ENCODE results near the gene HMGB2.

Gene HMGB2

DNA sequence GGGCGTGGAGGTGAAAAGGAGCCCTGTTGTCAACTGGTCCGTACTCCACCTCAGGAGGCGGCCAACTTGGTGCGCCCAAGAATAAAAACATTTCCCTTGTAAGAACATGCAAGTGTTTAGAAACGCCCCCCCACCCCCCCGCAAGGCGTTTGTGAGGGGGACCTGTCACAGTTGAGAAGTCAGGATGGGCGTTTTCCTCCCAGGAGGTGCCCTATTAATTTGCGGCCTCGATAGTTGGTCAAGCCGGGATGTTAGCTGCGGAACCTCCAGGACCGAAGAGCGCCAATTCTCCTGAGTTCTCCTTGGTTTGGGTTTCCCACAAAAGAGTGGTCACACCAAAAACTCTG is 35.9 kb upstream of the HMGB2 start:
- FAIRE-seq: no peak
- TF ChIP-seq TAF1 (IDR thresholded peaks at IDR 0.05; ENCODE audit: low read depth, low read length) (peak; percentile 1; the same call in 1 of the 2 replicates), POLR2AphosphoS5 (IDR thresholded peaks at IDR 0.05; ENCODE audit: low read depth, low read length) (no peak), PAX5 (IDR thresholded peaks at IDR 0.05; ENCODE audit: insufficient read depth, low read length, severe bottlenecking) (no peak), SPI1 (IDR thresholded peaks at IDR 0.05; ENCODE audit: low read depth, low read length) (no peak), POU2F2 (IDR thresholded peaks at IDR 0.05; ENCODE audit: low read depth, low read length) (no peak), POLR2A (IDR thresholded peaks at IDR 0.05; ENCODE audit: low read depth, low read length) (no peak)
- DNase-seq (ENCODE audit: insufficient read length, low spot score): peak; percentile 26

DNA sequence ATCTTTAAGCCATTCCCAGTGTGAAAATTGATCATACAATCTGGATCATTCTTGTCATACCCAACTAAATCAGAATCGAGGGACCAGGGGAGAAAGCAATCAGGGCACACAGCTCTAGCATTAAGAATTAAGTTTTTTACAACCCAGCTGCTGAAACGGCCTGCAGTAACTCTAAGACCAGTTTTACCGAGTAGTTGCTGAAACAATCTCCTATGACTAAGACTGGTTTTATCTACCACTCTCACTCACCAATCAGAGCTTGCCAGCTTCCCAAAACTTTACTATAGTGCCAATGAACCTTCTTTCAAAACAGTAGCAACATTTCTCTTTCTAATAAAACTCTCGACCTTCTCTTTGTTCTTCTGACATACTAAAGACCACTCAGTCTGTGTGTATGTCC is 33.8 kb upstream of the HMGB2 start:
- no peak for FAIRE-seq
- DNase-seq (ENCODE audit: insufficient read length, low spot score): no peak
- TF ChIP-seq TAF1 (IDR thresholded peaks at IDR 0.05; ENCODE audit: low read depth, low read length) (no peak), POU2F2 (IDR thresholded peaks at IDR 0.05; ENCODE audit: low read depth, low read length) (no peak), PAX5 (IDR thresholded peaks at IDR 0.05; ENCODE audit: insufficient read depth, low read length, severe bottlenecking) (no peak), POLR2AphosphoS5 (IDR thresholded peaks at IDR 0.05; ENCODE audit: low read depth, low read length) (no peak), SPI1 (IDR thresholded peaks at IDR 0.05; ENCODE audit: low read depth, low read length) (no peak), POLR2A (IDR thresholded peaks at IDR 0.05; ENCODE audit: low read depth, low read length) (no peak)

DNA sequence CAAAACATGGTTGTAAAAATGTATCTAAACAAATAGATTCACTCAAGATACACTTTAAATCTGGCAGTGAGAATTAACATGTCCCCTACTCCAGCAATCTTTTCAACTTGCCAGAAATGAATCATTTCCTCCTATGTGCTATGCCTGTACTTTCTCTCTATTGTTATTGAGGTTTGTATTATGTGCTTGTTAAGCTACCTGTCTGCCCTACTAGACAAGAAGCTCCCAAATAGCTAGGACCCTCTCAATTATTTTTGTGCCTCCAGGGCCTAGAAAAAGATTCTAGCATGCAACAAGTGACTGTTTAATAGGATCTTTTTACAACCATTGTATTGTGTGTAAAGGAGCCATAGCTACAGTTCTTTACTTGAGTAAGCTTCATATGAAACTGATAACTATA is 33.1 kb upstream of the HMGB2 start:
- TF ChIP-seq POLR2A (IDR thresholded peaks at IDR 0.05; ENCODE audit: low read depth, low read length) (no peak), SPI1 (IDR thresholded peaks at IDR 0.05; ENCODE audit: low read depth, low read length) (no peak), TAF1 (IDR thresholded peaks at IDR 0.05; ENCODE audit: low read depth, low read length) (no peak), PAX5 (IDR thresholded peaks at IDR 0.05; ENCODE audit: insufficient read depth, low read length, severe bottlenecking) (no peak), POU2F2 (IDR thresholded peaks at IDR 0.05; ENCODE audit: low read depth, low read length) (no peak), POLR2AphosphoS5 (IDR thresholded peaks at IDR 0.05; ENCODE audit: low read depth, low read length) (no peak)
- DNase-seq (ENCODE audit: insufficient read length, low spot score) (no peak), FAIRE-seq (peak; percentile 70)

DNA sequence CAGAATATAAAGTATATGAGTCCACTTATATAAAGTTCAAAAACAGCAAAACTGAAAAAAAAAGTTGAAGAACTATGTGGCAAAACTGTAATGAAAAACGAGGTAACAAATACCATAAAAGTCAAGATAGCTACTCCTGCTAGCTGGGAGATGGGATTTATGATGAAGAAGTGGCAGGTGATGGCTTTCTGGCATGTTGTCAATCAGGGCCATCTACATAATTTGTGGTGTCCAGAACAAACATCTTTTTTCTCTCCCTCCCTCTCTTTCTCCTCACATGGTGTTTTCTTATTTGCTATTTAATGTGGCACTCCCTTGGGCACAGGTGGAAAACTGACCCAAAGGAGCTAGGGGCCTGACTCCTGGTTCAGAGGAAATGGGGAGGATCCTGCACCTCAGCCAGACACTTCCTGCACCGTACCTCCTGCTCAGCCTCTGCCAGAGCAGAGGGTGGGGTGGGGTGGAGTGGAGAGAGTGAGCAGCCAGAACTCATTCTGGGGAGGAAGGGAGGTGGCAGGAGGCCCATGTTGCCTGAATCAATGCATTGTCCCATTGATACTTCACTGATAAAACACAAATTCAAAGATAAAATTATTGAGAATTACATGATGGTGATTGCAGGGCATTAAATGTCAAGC is 31.3 kb upstream of the HMGB2 start:
- no peak for FAIRE-seq
- TF ChIP-seq POU2F2 (IDR thresholded peaks at IDR 0.05; ENCODE audit: low read depth, low read length) (no peak), POLR2A (IDR thresholded peaks at IDR 0.05; ENCODE audit: low read depth, low read length) (no peak), SPI1 (IDR thresholded peaks at IDR 0.05; ENCODE audit: low read depth, low read length) (no peak), TAF1 (IDR thresholded peaks at IDR 0.05; ENCODE audit: low read depth, low read length) (no peak), POLR2AphosphoS5 (IDR thresholded peaks at IDR 0.05; ENCODE audit: low read depth, low read length) (no peak), PAX5 (IDR thresholded peaks at IDR 0.05; ENCODE audit: insufficient read depth, low read length, severe bottlenecking) (no peak)
- no peak for DNase-seq (ENCODE audit: insufficient read length, low spot score)

DNA sequence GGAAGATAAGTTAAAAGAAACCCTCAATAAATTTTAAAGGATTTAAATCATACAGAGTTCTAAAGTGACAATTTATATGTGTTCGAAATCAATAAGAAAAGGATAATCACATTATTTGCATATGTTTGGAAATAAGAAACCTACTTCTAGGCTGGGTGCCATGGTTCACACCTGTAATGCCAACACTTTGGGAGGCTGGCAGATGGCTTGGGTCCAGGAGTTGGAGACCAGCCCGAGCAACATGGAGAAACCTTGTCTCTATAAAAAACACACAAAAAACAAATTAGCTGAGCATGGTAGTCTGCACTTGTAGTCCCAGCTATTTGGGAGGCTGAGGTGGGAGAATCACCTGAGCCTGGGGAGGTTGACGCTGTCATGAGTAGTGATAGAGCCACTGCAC is 28.5 kb upstream of the HMGB2 start:
- no peak for DNase-seq (ENCODE audit: insufficient read length, low spot score)
- TF ChIP-seq SPI1 (IDR thresholded peaks at IDR 0.05; ENCODE audit: low read depth, low read length): no peak
- TF ChIP-seq PAX5 (IDR thresholded peaks at IDR 0.05; ENCODE audit: insufficient read depth, low read length, severe bottlenecking): no peak
- no peak for TF ChIP-seq POU2F2 (IDR thresholded peaks at IDR 0.05; ENCODE audit: low read depth, low read length)
- TF ChIP-seq POLR2AphosphoS5 (IDR thresholded peaks at IDR 0.05; ENCODE audit: low read depth, low read length): no peak
- no peak for TF ChIP-seq POLR2A (IDR thresholded peaks at IDR 0.05; ENCODE audit: low read depth, low read length)
- no peak for TF ChIP-seq TAF1 (IDR thresholded peaks at IDR 0.05; ENCODE audit: low read depth, low read length)
- FAIRE-seq: no peak

DNA sequence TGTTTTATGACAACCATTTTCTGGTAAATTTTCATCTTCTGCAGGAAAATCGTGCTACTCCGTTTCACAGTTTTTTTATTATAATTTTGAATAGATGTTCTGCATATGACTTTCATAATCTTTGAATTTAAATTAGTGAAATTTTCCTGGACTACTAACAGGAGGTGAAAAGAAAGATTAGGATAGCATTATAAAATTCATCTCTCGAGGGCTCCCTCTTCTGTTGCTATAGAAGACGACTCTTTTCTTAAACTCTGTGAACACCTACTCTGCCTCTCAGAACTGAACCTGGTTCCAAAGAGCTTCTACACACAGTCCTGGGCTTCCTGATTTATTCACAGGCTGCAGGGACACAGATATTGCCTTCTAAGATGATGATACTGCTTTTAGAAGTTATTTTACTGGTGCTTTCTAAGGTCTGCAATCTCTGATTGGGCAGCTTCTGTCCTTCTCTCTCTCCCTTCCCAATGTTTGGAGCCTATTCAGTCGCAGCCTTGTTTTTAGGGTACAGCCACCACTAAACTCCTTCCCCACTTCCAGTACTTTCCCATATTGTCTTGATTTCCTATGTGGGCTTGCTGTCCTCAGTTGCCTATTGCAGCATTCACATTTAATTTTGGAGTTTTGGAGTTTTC is 26.5 kb upstream of the HMGB2 start:
- DNase-seq (ENCODE audit: insufficient read length, low spot score): no peak
- no peak for FAIRE-seq

DNA sequence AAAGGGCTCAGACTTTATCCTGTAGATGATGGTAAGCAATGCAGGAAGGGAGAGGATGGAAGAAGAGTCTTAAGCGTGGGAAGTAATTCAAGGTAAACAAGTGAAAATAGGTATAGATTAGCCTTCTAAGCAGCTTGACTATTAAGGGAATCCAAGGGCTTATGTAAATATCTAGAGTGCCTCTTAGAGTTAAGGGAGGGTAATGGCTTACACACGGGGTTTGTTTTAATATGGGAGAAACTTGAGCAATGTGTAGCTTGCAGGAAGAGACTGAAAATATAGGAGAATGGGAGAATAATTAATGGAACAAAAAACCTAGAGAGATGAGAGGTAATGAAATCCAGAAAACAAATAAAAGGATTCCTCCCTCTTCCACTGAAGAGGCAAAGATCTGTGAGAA is 23.8 kb upstream of the HMGB2 start:
- TF ChIP-seq POU2F2 (IDR thresholded peaks at IDR 0.05; ENCODE audit: low read depth, low read length) (no peak), POLR2A (IDR thresholded peaks at IDR 0.05; ENCODE audit: low read depth, low read length) (no peak), SPI1 (IDR thresholded peaks at IDR 0.05; ENCODE audit: low read depth, low read length) (no peak), POLR2AphosphoS5 (IDR thresholded peaks at IDR 0.05; ENCODE audit: low read depth, low read length) (no peak), TAF1 (IDR thresholded peaks at IDR 0.05; ENCODE audit: low read depth, low read length) (no peak), PAX5 (IDR thresholded peaks at IDR 0.05; ENCODE audit: insufficient read depth, low read length, severe bottlenecking) (no peak)
- DNase-seq (ENCODE audit: insufficient read length, low spot score): no peak
- FAIRE-seq: no peak

More for the DNA sequence above, 26.5 kb upstream of the HMGB2 start:
- TF ChIP-seq POU2F2 (IDR thresholded peaks at IDR 0.05; ENCODE audit: low read depth, low read length): no peak
- no peak for TF ChIP-seq POLR2AphosphoS5 (IDR thresholded peaks at IDR 0.05; ENCODE audit: low read depth, low read length)
- no peak for TF ChIP-seq POLR2A (IDR thresholded peaks at IDR 0.05; ENCODE audit: low read depth, low read length)
- no peak for TF ChIP-seq PAX5 (IDR thresholded peaks at IDR 0.05; ENCODE audit: insufficient read depth, low read length, severe bottlenecking)
- no peak for TF ChIP-seq SPI1 (IDR thresholded peaks at IDR 0.05; ENCODE audit: low read depth, low read length)
- TF ChIP-seq TAF1 (IDR thresholded peaks at IDR 0.05; ENCODE audit: low read depth, low read length): no peak

DNA sequence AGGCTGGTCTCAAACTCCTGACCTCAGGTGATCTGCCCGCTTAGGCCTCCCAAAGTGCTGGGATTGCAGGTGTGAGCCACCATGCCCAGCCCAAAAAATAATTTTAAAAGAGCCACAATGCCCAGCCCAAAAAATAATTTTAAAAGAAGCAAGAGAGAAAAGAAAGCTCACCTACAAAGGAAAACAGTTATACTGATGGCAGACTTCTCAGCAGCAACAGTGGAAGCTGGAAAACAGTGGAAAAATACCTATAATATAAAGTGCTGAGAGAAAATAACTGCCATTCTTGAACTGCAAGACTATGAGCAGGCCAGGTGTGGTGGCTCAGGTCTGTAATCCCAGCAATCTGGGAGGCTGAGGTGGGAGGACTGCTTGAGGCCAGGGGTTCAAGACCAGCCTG is 13.3 kb upstream of the HMGB2 start:
- FAIRE-seq: no peak
- TF ChIP-seq TAF1 (IDR thresholded peaks at IDR 0.05; ENCODE audit: low read depth, low read length): no peak
- no peak for TF ChIP-seq PAX5 (IDR thresholded peaks at IDR 0.05; ENCODE audit: insufficient read depth, low read length, severe bottlenecking)
- TF ChIP-seq POU2F2 (IDR thresholded peaks at IDR 0.05; ENCODE audit: low read depth, low read length): no peak
- no peak for TF ChIP-seq POLR2AphosphoS5 (IDR thresholded peaks at IDR 0.05; ENCODE audit: low read depth, low read length)
- no peak for TF ChIP-seq POLR2A (IDR thresholded peaks at IDR 0.05; ENCODE audit: low read depth, low read length)
- no peak for TF ChIP-seq SPI1 (IDR thresholded peaks at IDR 0.05; ENCODE audit: low read depth, low read length)
- DNase-seq (ENCODE audit: insufficient read length, low spot score): no peak

DNA sequence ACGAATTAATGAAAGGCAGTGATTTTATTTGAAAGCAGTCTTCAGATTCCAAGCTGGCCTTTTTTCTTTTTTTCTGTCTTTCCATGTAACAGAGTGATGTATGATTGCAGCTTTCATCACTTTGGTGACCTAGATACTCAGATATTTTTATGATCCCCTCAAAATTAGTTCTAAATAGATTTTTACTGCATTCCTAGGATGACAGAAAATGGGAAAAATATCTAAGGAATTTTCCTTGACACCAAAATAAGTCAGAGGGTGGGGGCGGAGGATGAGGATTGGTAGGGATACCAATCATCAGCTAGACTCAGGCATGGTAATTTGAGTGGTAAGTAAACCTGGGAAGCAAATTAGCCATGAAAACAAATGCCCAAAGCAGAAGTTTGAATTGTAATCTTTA is 11.9 kb upstream of the HMGB2 start:
- TF ChIP-seq POLR2AphosphoS5 (IDR thresholded peaks at IDR 0.05; ENCODE audit: low read depth, low read length): no peak
- TF ChIP-seq SPI1 (IDR thresholded peaks at IDR 0.05; ENCODE audit: low read depth, low read length): no peak
- TF ChIP-seq POLR2A (IDR thresholded peaks at IDR 0.05; ENCODE audit: low read depth, low read length): no peak
- no peak for TF ChIP-seq PAX5 (IDR thresholded peaks at IDR 0.05; ENCODE audit: insufficient read depth, low read length, severe bottlenecking)
- no peak for TF ChIP-seq POU2F2 (IDR thresholded peaks at IDR 0.05; ENCODE audit: low read depth, low read length)
- no peak for TF ChIP-seq TAF1 (IDR thresholded peaks at IDR 0.05; ENCODE audit: low read depth, low read length)
- DNase-seq (ENCODE audit: insufficient read length, low spot score): no peak
- no peak for FAIRE-seq

Data from GM12891 (cell line).